HCT116 (cell line): ENCODE data around the gene PCCA. TPM values are rescaled to one million over a fixed set of nuclear protein-coding genes. Genes with fewer than 3 reads are reported as not detected.

ENCODE experiments used
- ATAC-seq: fragments of 200-7000 bp; cut with Tn5 transposase; 2 replicates; pipeline ENCODE4 v1.9.1; 2020; ENCODE audit warnings: mild to moderate bottlenecking, moderate library complexity
- BruUV-seq: library from RNA; stranded (reverse); fragments of 400-500 nt; replicated peaks from 2 replicates; lab custom pipeline; 2021; lab: Mats Ljungman, UMichigan
- CTCF ChIA-PET: fragments of 300-600 bp; sonication (Branson Sonifier 250); formaldehyde crosslinking; loops from one replicate; lab custom pipeline; 2021; ENCODE audit warnings: antibody characterized with exemption; lab: Charles Lee
- POLR2A ChIA-PET: fragments of 300-600, 350-600 bp; sonication (Branson Sonifier 250); formaldehyde crosslinking; loops from one replicate; lab custom pipeline; 2021; ENCODE audit warnings: antibody characterized with exemption; lab: Charles Lee
- RAD21 ChIA-PET, 2 experiments: fragments of 300-600 bp; sonication (Branson Sonifier 250); formaldehyde crosslinking; loops; one replicate each; lab custom pipeline; 2023; ENCODE audit warnings: low total read pairs in 2 of 2; ENCODE audit not compliant: uncharacterized antibody in 2 of 2, unreplicated experiment in 2 of 2, low non-redundant PET in 1 of 2; lab: Charles Lee
- DNase-seq: peaks from one replicate; pipeline ENCODE4 v3.0.0-alpha.2; 2010; ENCODE audit warnings: low read depth, low spot score
- H2AFZ ChIP-seq: fragments of 200-600 bp; shearing (Covaris generic), sonication (generic); 2 replicates; pipeline ENCODE4 v1.6.1; 2017; ENCODE audit warnings: low read depth, mixed run types, mixed read lengths, antibody characterized with exemption, low read length; ENCODE audit not compliant: poor library complexity, severe bottlenecking
- H3K27ac ChIP-seq: 2 replicates; pipeline ENCODE4 v1.5.1; 2012; ENCODE audit warnings: low read depth, low read length
- H3K27me3 ChIP-seq: fragments of 200-600 bp; sonication (generic); 2 replicates; pipeline ENCODE4 v1.6.1; 2016; ENCODE audit warnings: mixed run types, low read length, mixed read lengths; ENCODE audit not compliant: insufficient read depth
- H3K36me3 ChIP-seq, 2 experiments: fragments of 200-500 bp in 1 of 2; fragments of 200-600 bp in 1 of 2; sonication (Bioruptor generic) in 1 of 2; sonication (generic) in 1 of 2; 2 replicates each; pipeline versions ENCODE4 v1.5.1 to v1.6.1; 2014 to 2016; ENCODE audit warnings: low read length in 2 of 2, inconsistent platforms in 1 of 2, mixed read lengths in 1 of 2, mixed run types in 1 of 2; ENCODE audit not compliant: insufficient read depth in 2 of 2, control insufficient read depth in 1 of 2
- H3K4me1 ChIP-seq, 2 experiments: fragments of 200-600 bp in 1 of 2; sonication (generic) in 1 of 2; 2 replicates each; pipeline versions ENCODE4 v1.5.1 to v1.6.1; 2012 to 2017; ENCODE audit warnings: low read length in 2 of 2, inconsistent platforms in 1 of 2, mild to moderate bottlenecking in 1 of 2, mixed read lengths in 1 of 2, mixed run types in 1 of 2, moderate library complexity in 1 of 2; ENCODE audit not compliant: insufficient read depth in 2 of 2, control insufficient read depth in 1 of 2
- H3K4me2 ChIP-seq: fragments of 200-600 bp; sonication (generic); 2 replicates; pipeline ENCODE4 v1.6.1; 2017; ENCODE audit warnings: mixed run types, low read length, mixed read lengths
- H3K4me3 ChIP-seq, 2 experiments: fragments of 200-600 bp in 1 of 2; sonication (generic) in 1 of 2; replicated peaks in 1 of 2; 2 replicates each; pipeline ENCODE4 v1.5.1; 2011 to 2016; ENCODE audit warnings: low read length in 2 of 2, control low read depth in 1 of 2, low read depth in 1 of 2, mild to moderate bottlenecking in 1 of 2, mixed read lengths in 1 of 2, mixed run types in 1 of 2
- H3K79me2 ChIP-seq: fragments of 200-600 bp; sonication (generic); 2 replicates; pipeline ENCODE4 v1.6.1; 2017; ENCODE audit warnings: mild to moderate bottlenecking, mixed run types, low read length, moderate library complexity, mixed read lengths; ENCODE audit not compliant: insufficient read depth
- H3K9ac ChIP-seq: fragments of 200-600 bp; sonication (generic); 2 replicates; pipeline ENCODE4 v1.6.1; 2016; ENCODE audit warnings: low read length, mixed read lengths
- H3K9me2 ChIP-seq: fragments of 200-600 bp; sonication (generic), shearing (Covaris generic); 2 replicates; pipeline ENCODE4 v1.6.1; 2017; ENCODE audit warnings: mixed run types, mild to moderate bottlenecking, moderate library complexity; ENCODE audit not compliant: insufficient read depth
- H3K9me3 ChIP-seq, 2 experiments: fragments of 200-500 bp in 1 of 2; fragments of 200-600 bp in 1 of 2; sonication (Bioruptor generic) in 1 of 2; sonication (generic) in 1 of 2; 2 replicates each; pipeline ENCODE4 v1.6.1; 2014 to 2017; ENCODE audit warnings: low read length in 2 of 2, mixed read lengths in 2 of 2, inconsistent platforms in 1 of 2, low read depth in 1 of 2, mild to moderate bottlenecking in 1 of 2, mixed run types in 1 of 2, moderate library complexity in 1 of 2; ENCODE audit not compliant: control insufficient read depth in 1 of 2, insufficient read depth in 1 of 2
- H4K20me1 ChIP-seq: fragments of 200-600 bp; sonication (generic), shearing (Covaris generic); 2 replicates; pipeline ENCODE4 v1.6.1; 2017; ENCODE audit warnings: mixed run types, mild to moderate bottlenecking, moderate library complexity; ENCODE audit not compliant: insufficient read depth
- CBX3 ChIP-seq: IDR thresholded peaks from 2 replicates; pipeline ENCODE4 v1.6.1; 2012; ENCODE audit warnings: low read depth
- CEBPB ChIP-seq: IDR thresholded peaks from 2 replicates; pipeline ENCODE4 v1.6.1; 2012; ENCODE audit warnings: low read depth
- EGR1 ChIP-seq: IDR thresholded peaks from 2 replicates; pipeline ENCODE4 v1.6.1; 2012; ENCODE audit warnings: low read depth
- EZH2 ChIP-seq: fragments of 200-600 bp; sonication (generic); IDR thresholded peaks from 2 replicates; pipeline ENCODE4 v1.6.1; 2017; ENCODE audit warnings: antibody characterized with exemption, mixed run types
- EZH2phosphoT487 ChIP-seq: fragments of 200-600 bp; IDR thresholded peaks from 2 replicates; pipeline ENCODE4 v1.6.1; 2018; ENCODE audit warnings: antibody characterized with exemption, borderline replicate concordance
- FOSL1 ChIP-seq: IDR thresholded peaks from 2 replicates; pipeline ENCODE4 v1.6.1; 2012; ENCODE audit warnings: low read depth
- POLR2AphosphoS5 ChIP-seq: IDR thresholded peaks from 2 replicates; pipeline ENCODE4 v1.6.1; 2011; ENCODE audit warnings: mild to moderate bottlenecking, low read depth, low read length, moderate library complexity
- RAD21 ChIP-seq: IDR thresholded peaks from 2 replicates; pipeline ENCODE4 v1.6.1; 2012; ENCODE audit warnings: low read depth, mild to moderate bottlenecking
- SIN3A ChIP-seq: IDR thresholded peaks from 2 replicates; pipeline ENCODE4 v1.6.1; 2012; ENCODE audit warnings: low read depth
- SRF ChIP-seq: IDR thresholded peaks from 2 replicates; pipeline ENCODE4 v1.6.1; 2012; ENCODE audit warnings: low read depth
- TCF7L2 ChIP-seq: IDR thresholded peaks from 2 replicates; pipeline ENCODE4 v1.7.0; 2011; ENCODE audit warnings: borderline replicate concordance, inconsistent platforms; ENCODE audit not compliant: insufficient read depth, insufficient read length; ENCODE audit errors: extremely low read depth
- YY1 ChIP-seq: IDR thresholded peaks from 2 replicates; pipeline ENCODE4 v1.6.1; 2011; ENCODE audit warnings: low read length, low read depth, moderate library complexity, mild to moderate bottlenecking; ENCODE audit not compliant: insufficient replicate concordance; ENCODE audit errors: extremely low read depth
- intact Hi-C: fragments of 100-400 bp; cut with micrococcal nuclease; formaldehyde crosslinking; loops from 2 replicates; pipeline ENCODE4 v1.10.0; 2022
- total RNA-seq: library from RNA; stranded (reverse); gene quantifications from one replicate; pipeline ENCODE4 v1.2.1, GENCODE V29; 2021; ENCODE audit not compliant: unreplicated experiment
- TF ChIP-seq, protein P1 (sequence below): IDR thresholded peaks from 2 replicates; pipeline ENCODE4 v1.6.1; 2012; ENCODE audit warnings: low read depth
- TF ChIP-seq, protein P2 (sequence below): IDR thresholded peaks from 2 replicates; pipeline ENCODE4 v1.6.1; 2011; ENCODE audit warnings: mild to moderate bottlenecking, low read length, moderate library complexity; ENCODE audit not compliant: insufficient replicate concordance; ENCODE audit errors: extremely low read depth

The PCCA gene
- total RNA-seq, 1 experiment from 2014 or later, result 23.0 TPM

DNA sequence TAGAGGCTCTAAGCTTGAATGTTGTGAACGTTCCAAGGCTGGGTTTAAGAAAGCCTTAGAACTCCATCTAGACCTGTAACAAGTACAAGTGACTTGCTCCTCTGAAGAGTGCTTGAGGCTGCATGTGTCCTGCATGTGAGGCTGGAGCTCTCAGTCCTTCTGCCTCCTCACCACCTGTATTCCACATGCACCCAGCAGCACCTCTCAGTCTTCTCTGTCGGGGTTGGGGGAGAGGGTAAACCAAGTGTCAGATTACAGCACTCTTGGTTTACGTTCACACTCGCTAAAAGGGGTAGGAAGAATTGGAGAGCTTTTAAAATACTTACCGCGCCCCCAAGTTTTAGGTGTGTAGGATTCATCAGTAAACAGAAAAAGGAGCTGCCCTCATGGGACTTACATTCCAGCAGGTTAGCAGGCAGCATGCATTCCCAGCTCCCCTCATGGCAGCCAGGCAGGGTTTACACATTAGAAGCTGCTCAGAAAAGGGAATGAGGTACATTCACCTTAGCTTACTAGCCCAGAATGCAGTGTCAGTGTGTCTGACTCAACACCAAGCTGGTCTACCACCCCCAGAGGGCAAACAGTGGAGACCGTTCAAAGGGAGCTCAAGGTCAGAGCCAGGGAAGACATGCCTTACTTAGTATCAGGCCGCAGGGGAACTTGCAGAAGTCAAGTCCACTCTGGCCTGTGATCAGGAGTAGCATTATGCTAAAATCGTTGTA, 248.1 kb downstream of the PCCA start:
- no peaks in the 10 kb centered on the region for H3K79me2 ChIP-seq
- H3K36me3 ChIP-seq, result 0 out of 4 replicates have a peak, but pooled peaks cover 0 to 3% of the 10 kb centered on the region in 2 experiments
- ChIA-PET RAD21 (no interaction called here), POLR2A (no interaction called here), CTCF (no interaction called here)
- ATAC-seq (no peak), DNase-seq (no peak)
- H3K9ac ChIP-seq, result no peak overlapping the region
- BruUV-seq, result no TSS peak
- H3K4me3 ChIP-seq, result no peak overlapping the region
- H3K9me2 ChIP-seq, result no peaks in the 10 kb centered on the region
- no peak overlapping the region for H2AFZ ChIP-seq
- peaks cover 0 to 5% of the 10 kb centered on the region in 2 experiments; a peak in 1 of 4 replicates for H3K9me3 ChIP-seq
- no peaks in the 10 kb centered on the region for H3K4me1 ChIP-seq
- H3K27ac ChIP-seq, result no peak overlapping the region
- H4K20me1 ChIP-seq, result no peaks in the 10 kb centered on the region
- TF ChIP-seq, protein P1, sequence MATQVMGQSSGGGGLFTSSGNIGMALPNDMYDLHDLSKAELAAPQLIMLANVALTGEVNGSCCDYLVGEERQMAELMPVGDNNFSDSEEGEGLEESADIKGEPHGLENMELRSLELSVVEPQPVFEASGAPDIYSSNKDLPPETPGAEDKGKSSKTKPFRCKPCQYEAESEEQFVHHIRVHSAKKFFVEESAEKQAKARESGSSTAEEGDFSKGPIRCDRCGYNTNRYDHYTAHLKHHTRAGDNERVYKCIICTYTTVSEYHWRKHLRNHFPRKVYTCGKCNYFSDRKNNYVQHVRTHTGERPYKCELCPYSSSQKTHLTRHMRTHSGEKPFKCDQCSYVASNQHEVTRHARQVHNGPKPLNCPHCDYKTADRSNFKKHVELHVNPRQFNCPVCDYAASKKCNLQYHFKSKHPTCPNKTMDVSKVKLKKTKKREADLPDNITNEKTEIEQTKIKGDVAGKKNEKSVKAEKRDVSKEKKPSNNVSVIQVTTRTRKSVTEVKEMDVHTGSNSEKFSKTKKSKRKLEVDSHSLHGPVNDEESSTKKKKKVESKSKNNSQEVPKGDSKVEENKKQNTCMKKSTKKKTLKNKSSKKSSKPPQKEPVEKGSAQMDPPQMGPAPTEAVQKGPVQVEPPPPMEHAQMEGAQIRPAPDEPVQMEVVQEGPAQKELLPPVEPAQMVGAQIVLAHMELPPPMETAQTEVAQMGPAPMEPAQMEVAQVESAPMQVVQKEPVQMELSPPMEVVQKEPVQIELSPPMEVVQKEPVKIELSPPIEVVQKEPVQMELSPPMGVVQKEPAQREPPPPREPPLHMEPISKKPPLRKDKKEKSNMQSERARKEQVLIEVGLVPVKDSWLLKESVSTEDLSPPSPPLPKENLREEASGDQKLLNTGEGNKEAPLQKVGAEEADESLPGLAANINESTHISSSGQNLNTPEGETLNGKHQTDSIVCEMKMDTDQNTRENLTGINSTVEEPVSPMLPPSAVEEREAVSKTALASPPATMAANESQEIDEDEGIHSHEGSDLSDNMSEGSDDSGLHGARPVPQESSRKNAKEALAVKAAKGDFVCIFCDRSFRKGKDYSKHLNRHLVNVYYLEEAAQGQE, result no peak
- TF ChIP-seq TCF7L2 (peak; percentile 26), EZH2phosphoT487 (no peak)
- H3K27me3 ChIP-seq, result no peaks in the 10 kb centered on the region
- intact Hi-C loops, result no loop called here
- H3K4me2 ChIP-seq, result no peak overlapping the region

DNA sequence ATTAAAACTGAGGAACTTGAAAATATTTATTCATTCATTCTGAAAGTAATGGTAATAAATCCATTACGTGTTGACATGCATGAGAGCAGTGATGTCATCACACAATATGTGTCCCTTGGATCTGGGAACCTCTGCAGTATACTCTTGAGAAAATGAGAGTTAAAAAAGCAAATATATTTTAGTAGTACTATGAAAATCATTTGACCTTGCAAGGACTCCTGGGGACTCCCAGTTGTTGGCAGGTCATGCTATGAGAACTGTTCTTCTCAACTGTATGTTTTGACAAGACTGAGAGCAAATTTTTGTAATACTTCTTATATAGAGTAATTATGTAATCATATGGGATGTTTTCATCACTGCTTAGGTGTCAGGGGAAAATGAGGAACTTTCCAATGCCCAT, 249.4 kb downstream of the PCCA start:
- Histone ChIP-seq H4K20me1 (no peaks in the 10 kb centered on the region), H3K9me2 (no peaks in the 10 kb centered on the region), H3K36me3 (0 out of 4 replicates have a peak, but pooled peaks cover 0 to 3% of the 10 kb centered on the region in 2 experiments), H3K27ac (no peak overlapping the region), H3K4me3 (no peak overlapping the region), H3K9ac (no peak overlapping the region), H3K4me2 (no peak overlapping the region), H2AFZ (no peak overlapping the region), H3K79me2 (no peaks in the 10 kb centered on the region), H3K4me1 (no peaks in the 10 kb centered on the region), H3K9me3 (peaks cover 0 to 5% of the 10 kb centered on the region in 2 experiments; a peak in 1 of 4 replicates), H3K27me3 (no peaks in the 10 kb centered on the region)
- CTCF ChIA-PET, result no interaction called here
- intact Hi-C loops, result no loop called here
- no TSS peak for BruUV-seq
- RAD21 ChIA-PET, result no interaction called here
- ATAC-seq (no peak), DNase-seq (no peak)
- POLR2A ChIA-PET, result no interaction called here
- TF ChIP-seq FOSL1 (no peak), EZH2phosphoT487 (no peak), SIN3A (no peak), SRF (no peak), YY1 (no peak), EZH2 (no peak), RAD21 (no peak), CBX3 (no peak), CEBPB (no peak), TCF7L2 (no peak), EGR1 (no peak), POLR2AphosphoS5 (no peak)
- TF ChIP-seq, protein P2, sequence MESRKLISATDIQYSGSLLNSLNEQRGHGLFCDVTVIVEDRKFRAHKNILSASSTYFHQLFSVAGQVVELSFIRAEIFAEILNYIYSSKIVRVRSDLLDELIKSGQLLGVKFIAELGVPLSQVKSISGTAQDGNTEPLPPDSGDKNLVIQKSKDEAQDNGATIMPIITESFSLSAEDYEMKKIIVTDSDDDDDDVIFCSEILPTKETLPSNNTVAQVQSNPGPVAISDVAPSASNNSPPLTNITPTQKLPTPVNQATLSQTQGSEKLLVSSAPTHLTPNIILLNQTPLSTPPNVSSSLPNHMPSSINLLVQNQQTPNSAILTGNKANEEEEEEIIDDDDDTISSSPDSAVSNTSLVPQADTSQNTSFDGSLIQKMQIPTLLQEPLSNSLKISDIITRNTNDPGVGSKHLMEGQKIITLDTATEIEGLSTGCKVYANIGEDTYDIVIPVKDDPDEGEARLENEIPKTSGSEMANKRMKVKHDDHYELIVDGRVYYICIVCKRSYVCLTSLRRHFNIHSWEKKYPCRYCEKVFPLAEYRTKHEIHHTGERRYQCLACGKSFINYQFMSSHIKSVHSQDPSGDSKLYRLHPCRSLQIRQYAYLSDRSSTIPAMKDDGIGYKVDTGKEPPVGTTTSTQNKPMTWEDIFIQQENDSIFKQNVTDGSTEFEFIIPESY, result no peak
